HG03469 (cell line): ENCODE results near the gene GNAQ.

Experiments
- ATAC-seq: cut with Tn5 transposase; IDR thresholded peaks from one replicate; pipeline ENCODE4 v1.9.1; 2021; ENCODE audit warnings: mild to moderate bottlenecking, moderate library complexity, moderate number of reproducible peaks; ENCODE audit not compliant: unreplicated experiment

Gene GNAQ

GRCh38 chr9:78031893-78032729 lies 500 bp upstream of the GNAQ start:
- ATAC-seq, result no peak

DNA sequence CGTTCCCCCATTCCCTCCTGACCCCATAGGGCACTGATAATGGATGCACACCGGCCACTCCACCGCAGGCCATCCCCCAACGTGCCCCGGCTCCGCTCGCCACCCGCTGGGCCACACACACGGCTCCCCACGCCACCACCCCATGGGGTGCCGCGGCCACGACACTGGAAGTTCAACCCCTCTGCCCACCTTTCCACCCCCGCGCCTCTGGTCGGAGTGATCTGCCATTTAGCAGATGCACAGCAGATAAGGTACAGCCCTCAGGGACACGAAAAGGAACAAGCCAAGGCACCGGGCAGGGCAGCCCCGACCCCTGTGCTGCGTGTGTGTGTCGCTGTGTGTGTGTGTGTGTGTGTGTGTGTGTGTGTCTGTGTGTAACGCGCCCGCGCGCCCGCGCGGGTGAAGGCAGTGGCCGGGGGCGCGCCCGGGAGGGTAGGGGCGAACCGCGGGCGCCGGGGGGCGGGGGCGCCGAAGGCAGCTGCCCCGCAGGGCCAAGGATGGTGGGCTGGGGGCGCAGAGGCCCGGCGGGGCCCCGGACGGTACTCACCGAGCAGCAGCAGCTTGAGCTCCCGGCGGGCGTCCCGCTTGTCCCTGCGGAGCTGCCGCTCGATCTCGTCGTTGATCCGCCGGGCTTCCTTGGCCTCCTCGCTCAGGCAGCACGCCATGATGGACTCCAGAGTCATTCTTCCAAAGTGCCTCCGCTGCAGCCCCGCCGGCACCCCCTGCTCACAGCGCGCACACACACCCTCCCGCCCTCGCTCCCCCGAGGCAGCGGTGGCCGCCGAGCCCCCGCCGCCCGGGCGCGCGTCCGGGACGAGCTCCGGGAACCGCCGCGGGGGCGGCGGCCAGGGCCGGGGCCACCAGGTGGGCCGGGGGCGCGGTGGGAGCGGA lies 813 bp downstream of the GNAQ start:
- no peak for ATAC-seq

DNA sequence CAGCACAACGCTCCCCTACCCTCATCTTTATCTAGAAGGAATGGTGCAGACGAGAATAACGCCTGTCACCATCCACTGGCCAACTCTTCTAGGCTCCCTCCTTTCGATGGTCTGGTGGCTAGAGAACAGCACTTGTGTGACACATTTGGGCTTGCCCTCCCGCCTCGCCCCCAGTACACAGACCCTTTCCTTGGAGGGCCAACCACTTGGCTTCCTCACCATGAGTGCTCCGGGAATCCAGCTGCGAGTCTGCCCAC lies 1.4 kb downstream of the GNAQ start:
- no peak for ATAC-seq

DNA sequence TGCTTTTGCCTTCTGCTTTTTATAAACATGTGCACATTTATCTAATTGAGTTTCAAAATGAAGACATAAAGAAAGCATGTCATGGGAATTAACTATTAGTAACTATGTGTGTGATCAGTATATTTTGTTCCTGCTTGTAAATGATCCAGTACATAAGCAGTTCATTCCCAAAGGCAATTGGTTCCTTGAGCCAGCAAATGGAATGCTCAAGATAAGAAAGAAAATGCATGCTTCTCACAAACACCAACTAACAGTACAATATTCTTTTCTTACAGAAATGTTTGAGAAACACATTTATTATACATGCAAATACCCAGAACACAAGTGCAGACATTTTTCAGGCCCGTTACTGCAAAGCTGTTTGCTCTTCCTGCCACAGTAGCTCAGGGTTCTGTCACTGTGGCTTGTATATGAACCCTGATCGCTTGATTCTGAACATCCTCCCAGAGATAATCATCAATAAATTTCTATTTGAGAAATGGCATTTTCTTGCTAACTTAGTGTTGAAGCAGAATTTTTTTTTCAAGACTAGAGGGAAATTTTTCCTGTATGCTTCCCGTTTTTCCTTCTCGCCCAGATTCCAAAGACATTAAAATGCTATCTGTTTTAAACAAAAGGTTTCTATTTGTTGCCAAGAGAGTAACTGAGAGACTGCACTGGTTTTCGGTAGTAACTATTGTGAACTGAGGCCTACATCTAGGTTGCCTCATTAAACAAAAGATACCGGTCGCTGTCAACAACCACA lies 1.9 kb downstream of the GNAQ start:
- no peak for ATAC-seq

DNA sequence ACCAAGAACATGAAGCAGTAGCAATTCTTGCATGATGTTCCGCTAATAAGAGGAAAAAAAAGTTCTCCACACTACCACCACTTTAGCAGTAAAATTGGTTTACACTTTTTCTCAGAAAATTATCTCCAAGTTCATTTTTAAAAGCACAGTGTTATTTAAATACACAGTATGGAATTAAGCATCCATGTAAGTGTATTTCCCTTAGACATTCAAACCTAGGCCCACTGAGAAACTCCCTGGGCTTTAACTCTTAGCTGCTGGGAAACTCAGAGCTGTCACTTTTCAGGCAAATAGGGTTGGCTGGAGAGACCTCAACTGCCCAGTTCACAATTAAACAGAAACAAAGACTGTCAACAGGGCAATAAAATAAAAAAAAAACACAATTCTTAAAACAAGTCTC lies 2.7 kb downstream of the GNAQ start:
- ATAC-seq, result no peak

DNA sequence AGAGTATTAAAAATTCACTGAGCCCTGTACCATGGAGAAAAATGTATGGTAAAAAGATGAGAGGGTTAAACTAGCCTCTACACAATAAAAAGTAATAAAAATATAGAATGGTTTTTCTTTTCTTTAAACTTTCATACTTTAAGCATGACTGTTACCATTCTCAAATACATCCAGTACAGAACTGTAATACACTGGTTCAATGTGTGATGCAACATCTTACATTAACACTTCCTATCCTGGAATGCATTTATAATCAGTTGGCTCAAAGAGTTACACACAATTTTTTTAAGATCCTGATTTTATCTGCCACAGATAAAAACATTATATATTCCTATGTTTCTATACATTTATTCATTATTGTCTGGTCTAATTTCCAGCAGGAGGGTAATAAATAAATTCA lies 4.7 kb downstream of the GNAQ start:
- ATAC-seq, result no peak

DNA sequence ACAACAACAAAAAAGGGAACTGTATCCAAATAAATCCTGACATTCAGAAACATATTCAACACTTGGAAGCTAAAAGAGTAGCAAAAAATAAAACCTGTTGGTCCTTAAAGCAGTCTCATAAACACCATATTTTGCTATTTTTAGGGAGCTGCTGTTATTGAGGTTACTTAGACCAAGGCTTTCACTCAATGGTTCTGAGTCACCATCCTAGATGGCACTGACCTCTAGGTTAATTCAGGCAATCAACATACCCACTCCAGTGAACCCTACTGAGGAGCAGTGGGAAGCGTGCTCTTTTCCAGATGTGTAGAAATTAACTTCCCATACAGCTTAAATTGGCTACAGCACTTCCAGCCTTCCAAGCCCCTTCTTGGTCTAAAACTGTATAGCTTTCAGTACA lies 5.2 kb downstream of the GNAQ start:
- ATAC-seq, result no peak

DNA sequence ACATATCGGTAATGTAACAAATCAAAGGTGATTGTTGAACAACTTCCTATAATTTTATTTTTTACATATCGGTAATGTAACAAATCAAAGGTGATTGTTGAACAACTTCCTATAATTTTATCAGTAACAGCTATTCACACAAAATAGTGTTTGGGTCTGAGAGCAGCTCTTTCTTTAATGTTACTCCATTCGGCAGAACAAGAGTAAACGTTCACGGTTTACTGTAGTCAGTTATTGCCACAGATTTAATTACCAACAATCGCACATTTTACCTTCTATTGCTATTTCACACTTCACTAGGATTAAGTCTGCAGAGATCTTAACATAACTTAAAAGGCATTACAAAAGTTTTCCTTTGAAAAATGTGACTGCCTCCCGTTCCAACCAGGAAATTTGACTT lies 6.4 kb downstream of the GNAQ start:
- no peak for ATAC-seq

DNA sequence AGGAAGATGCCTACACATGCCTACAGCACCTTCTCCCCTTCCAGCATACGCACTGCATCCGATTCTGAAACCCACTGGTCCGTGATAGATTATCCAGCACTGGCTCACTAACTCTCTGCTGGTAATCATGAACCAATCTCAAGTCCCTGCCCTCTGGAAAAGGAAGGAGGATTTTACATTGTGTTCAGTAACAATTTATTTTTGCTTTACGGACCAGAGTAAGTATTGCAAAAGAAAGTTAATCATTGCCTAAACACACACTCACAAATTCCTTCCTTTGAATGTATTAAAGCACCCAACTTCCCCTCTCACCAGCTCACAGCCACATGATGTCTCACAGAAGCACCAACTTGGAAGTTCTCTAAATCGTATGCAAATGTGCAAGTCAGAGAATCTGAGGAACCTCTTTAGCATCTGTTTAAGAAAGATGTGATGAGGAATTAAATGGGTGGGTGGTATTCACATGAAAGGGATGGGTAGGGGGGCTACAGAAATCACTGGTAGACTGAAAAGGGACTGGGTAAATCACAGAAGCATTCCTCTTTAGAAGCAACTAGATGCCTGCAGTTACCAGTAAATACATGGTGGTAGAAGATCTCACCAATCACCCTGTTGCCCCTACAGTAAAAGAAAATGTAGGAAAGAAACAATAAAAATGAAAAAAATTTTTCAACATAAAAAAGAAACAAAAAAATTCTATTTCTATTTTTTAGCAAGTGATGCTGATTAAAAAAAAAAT lies 8.4 kb downstream of the GNAQ start:
- ATAC-seq, result no peak

DNA sequence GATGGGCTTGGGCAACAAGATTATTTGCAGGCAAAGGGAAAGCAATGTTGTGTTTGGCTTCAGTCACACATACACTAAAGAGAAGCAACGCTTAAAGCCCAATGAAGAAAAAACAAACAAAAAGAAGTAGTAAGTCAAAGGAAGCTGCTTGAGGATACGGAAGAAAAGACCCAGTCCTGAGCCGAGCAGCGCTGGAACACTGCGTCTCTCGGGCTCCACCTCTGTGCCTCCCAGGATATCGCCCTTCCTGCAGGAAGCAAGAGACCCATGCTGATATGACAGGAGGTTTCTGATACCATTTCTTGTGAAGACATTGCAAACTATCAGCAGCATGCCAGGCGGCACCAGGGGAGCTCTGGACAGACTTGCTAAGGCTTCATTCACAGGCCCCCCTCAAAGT lies 9.9 kb downstream of the GNAQ start:
- ATAC-seq, result no peak

DNA sequence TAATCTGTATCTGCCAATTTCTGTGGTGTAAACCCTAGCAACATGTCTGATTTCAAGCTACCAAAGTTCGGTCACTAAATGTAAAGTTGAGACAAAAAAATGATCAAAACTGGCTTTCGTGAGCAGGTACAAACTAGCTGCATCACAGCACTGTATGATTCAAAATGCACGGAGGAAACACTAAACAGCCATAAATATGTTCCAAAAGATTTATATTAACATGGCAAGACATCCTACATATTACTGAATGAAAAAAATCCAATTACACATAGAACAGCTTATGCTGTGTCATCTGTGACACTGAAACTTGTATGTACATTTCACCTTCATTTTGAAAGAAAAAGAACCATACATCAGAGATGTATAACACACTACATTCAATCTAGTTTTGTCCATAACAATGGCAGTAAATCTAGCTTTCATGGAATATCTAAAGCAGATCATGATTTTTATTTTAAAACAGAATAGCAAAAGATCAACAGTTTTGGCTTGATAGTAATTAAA lies 14.4 kb downstream of the GNAQ start:
- ATAC-seq, result no peak

DNA sequence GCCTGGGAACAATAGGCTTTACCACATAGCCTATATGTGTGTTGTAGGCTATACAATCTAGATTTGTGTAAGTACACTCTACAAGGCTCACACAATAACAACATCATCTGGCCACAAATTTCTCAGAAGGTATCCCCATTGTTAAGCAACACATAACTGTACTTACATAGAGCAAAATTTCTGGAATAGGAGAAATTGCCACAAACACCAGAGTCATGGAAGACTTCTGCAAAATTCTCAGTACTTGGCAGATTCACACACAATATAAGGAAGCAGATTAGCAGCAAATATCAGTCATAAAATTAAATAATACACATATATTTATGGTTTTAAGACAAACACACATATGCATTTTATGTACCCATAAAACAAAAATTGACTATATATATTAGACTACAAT lies 16.4 kb downstream of the GNAQ start:
- no peak for ATAC-seq

DNA sequence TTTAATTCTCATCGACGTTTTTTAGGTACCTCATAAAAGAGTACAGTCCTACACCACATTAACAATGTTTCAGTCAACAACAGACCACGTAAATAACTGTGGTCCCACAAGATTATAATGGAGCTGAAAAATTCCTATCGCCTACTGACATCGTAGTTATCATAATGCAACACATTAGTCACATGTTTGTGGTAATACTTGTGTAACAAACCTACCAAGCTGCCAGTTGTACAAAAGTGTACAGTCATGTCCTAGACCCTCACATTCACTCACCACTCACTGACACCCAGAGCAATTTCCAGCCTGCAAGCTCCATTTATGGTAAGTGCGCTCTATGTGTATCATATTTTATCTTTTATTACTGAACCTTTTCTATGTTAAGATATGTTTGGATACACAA lies 16.8 kb downstream of the GNAQ start:
- ATAC-seq, result no peak

GRCh38 chr9:78013934-78014333 lies 17.7 kb downstream of the GNAQ start:
- ATAC-seq, result no peak

DNA sequence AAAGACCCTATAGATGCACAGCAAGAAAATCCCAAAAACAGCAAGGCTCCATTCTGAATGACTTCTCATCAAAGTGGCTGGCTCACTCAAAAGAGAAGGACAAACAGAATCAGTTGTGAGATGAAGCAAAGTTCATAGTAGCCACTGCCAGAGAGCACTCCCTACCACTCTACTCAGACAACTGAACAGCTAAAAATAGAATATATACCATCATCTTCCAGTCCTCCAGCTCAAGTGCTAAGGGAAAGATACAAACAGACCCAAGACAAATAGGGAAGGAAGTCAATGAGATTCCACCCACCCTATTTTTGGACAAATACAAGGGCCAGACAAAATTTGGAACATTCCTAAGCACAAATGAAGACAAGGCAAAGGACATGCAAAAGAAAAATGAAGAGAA lies 20.6 kb downstream of the GNAQ start:
- no peak for ATAC-seq

DNA sequence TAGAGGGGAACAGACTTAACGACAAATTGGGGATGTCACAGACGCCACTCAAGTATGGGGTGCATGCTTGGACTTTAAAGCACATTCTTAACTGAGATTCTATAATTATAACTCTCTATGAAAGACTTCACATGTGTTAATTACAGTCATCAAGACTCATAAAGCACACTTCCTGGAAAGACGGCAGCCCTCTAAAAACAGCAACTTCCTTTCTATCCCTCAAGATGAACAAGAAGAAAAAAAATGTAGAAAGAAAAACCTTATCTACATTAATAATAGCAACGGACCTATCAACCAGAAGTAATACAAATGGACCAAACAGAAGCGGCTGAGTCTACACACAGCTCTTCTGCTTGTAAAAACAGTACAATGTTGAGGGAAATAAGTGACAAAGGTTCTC lies 21.2 kb downstream of the GNAQ start:
- no peak for ATAC-seq

- ATAC-seq, result no peak
Observed at GRCh38 chr9:78009186-78009585, 22.4 kb downstream of the GNAQ start.

DNA sequence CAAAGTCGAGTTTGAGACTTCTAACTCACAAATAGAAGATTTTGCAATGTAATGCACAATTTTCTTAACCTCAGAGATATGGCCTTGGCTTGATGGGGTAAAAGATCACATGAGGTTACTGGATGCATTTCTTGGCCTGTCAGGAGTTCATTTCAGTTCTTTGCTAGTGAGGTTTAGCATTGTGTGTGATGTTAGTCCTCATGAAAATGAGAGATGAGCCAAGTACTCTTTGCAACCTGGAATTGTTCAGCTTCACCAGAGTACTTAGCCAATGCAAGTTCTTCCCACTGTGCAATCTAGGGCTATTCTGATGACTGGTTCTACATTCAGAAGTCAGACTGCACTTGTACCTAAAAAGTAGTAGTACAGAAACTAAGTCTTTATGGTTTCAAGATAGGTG lies 24.9 kb downstream of the GNAQ start:
- ATAC-seq, result no peak

GRCh38 chr9:78005231-78006002 lies 26.2 kb downstream of the GNAQ start:
- no peak for ATAC-seq
